HG02588 (cell line): ENCODE results near the gene MAFB.

Experiments used
- ATAC-seq: cut with Tn5 transposase; IDR thresholded peaks from one replicate; pipeline ENCODE4 v1.9.1; 2021; ENCODE audit warnings: mild to moderate bottlenecking, moderate library complexity; ENCODE audit not compliant: unreplicated experiment

Gene MAFB

DNA sequence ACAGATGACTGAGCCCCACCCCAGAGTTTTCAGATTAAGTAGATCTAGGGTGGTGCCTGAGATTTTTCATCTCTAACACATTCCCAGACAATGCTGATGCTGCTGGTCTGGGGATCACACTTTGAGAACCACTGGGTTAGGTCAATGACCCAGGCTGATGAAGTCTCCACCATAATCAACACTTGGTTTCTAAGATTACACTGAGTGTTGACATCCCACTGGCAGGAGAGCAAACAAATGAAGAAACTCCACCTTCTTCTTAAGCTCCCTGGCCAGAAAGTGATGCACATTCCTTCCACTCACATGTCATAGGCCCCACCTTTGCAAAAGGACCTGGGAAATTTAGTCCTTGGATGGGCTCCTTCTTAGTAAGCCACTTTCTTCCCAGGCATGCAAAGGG is 53.1 kb downstream of the MAFB start:
- no peak for ATAC-seq
